ENCODE measurements around the gene ABCB11. TPM values are rescaled to one million over a fixed set of nuclear protein-coding genes. Genes with fewer than 3 reads are reported as not detected.

The ABCB11 gene
- total and polyA plus RNA-seq, 2 of the 4 experiments (the other 2 are of a cell fraction): not detected

DNA sequence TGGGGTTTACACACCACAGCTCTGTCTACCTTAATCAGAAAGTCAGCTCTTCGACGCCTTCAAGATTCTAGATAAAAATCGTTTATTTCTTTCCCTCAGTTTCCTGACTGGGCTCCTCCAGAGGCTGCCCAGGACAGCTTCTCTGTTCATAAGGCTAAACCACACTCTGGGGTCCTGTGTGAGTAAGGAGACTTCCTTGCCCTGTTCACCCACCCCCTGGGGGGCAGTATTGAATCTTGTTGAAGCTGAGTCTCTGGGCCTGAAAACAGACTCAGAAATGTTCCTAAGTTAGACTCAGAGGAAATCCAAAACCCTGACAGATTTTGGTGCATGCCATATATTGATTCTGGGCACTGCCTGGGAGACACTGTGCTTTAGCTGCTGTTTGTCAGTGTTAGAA, 87.1 kb downstream of the ABCB11 start:
- CTCF ChIA-PET: no interaction called here
- H3K4me1 ChIP-seq (ENCODE audit: control insufficient read depth, insufficient read depth, low read length): no peaks in the 10 kb centered on the region
- H2BK20ac ChIP-seq (ENCODE audit: low read depth, low read length): no peak overlapping the region
- no peak overlapping the region for H2BK15ac ChIP-seq (ENCODE audit: low read depth, low read length)
- H3K23ac ChIP-seq (ENCODE audit: low read depth, low read length): no peak overlapping the region
- no peak overlapping the region for H3K56ac ChIP-seq (ENCODE audit: extremely low read depth, insufficient read depth, low read length)
- H4K91ac ChIP-seq (ENCODE audit: insufficient read depth, low read depth, low read length): no peak overlapping the region
- H3K79me1 ChIP-seq (ENCODE audit: low read depth in 1 of 2, low read length in 2 of 2): no peaks in the 10 kb centered on the region
- H2AK9ac ChIP-seq (replicated peaks; ENCODE audit: low read depth, low read length, poor library complexity): no peak overlapping the region
- H3K9ac ChIP-seq (ENCODE audit: low read depth, low read length): no peak overlapping the region
- H3K9me3 ChIP-seq (ENCODE audit: control insufficient read depth, insufficient read depth, low read length): no peaks in the 10 kb centered on the region
- no peaks in the 10 kb centered on the region for H3K9me1 ChIP-seq (ENCODE audit: insufficient read depth, low read length)
- POLR2A ChIA-PET (ENCODE audit: unreplicated experiment): no interaction called here
- no peak overlapping the region for H4K5ac ChIP-seq (ENCODE audit: low read depth, low read length)
- dilution Hi-C loops (cut with HindIII; ENCODE audit: low sequenced_read_pairs, unreplicated experiment) (no loop called here), in situ Hi-C loops (cut with MboI; ENCODE audit: low sequenced_read_pairs) (no loop called here), intact Hi-C loops (cut with micrococcal nuclease) (no loop called here)
- ATAC-seq (ENCODE audit: low read depth) (no peak), DNase-seq (no peak)
- BruUV-seq (replicated peaks): no TSS peak
- no peaks in the 10 kb centered on the region for H3K27me3 ChIP-seq (ENCODE audit: control insufficient read depth, insufficient read depth, low read length)
- TF ChIP-seq USF2 (IDR thresholded peaks at IDR 0.05; ENCODE audit: low read depth, low read length): no peak
- H3K14ac ChIP-seq (replicated peaks; ENCODE audit: low read depth, low read length): no peak overlapping the region
- no peak overlapping the region for H3K4me3 ChIP-seq (ENCODE audit: insufficient read depth, low read depth, low read length)
- H3K27ac ChIP-seq (ENCODE audit: insufficient read depth, low read length): no peak overlapping the region
- H4K8ac ChIP-seq (ENCODE audit: low read depth in 2 of 2, low read length in 2 of 2): no peak overlapping the region
- no peak overlapping the region for H3K4ac ChIP-seq (ENCODE audit: low read depth, low read length)
- no peaks in the 10 kb centered on the region for H4K20me1 ChIP-seq (ENCODE audit: insufficient read depth, low read length)
- H3K18ac ChIP-seq (ENCODE audit: low read depth, low read length): no peak overlapping the region
- H2BK120ac ChIP-seq (ENCODE audit: low read depth, low read length): no peak overlapping the region
- WGBS, 2 experiments (ENCODE audit: extremely low coverage in 2 of 2, insufficient read length in 1 of 2): no CpG with 5 or more reads among the region's 3 CpGs
- H2BK5ac ChIP-seq (ENCODE audit: low read depth, low read length, poor library complexity, severe bottlenecking): no peak overlapping the region
- H3K36me3 ChIP-seq (ENCODE audit: control insufficient read depth, insufficient read depth, low read length): no peaks in the 10 kb centered on the region
- H2AFZ ChIP-seq (replicated peaks; ENCODE audit: low read length, poor library complexity): no peak overlapping the region
- H3K4me2 ChIP-seq (ENCODE audit: low read depth, low read length): no peak overlapping the region
- H2AK5ac ChIP-seq (ENCODE audit: low read depth, low read length): no peak overlapping the region

Data from IMR-90 (cell line).